SK-N-SH (cell line): Measurements from ENCODE around the gene KRTAP10-5. TPM values are rescaled to one million over a fixed set of nuclear protein-coding genes. Genes with fewer than 3 reads are reported as not detected.

Experiments used
- CTCF ChIA-PET: fragments of 300-600, 350-600 bp; formaldehyde crosslinking; extraction: SDS; loops from one replicate; lab custom pipeline; 2021; lab: Yijun Ruan, JAX
- POLR2A ChIA-PET: fragments of 350-600 bp; sonication (Branson Sonifier 250); formaldehyde crosslinking; extraction: SDS; loops from one replicate; lab custom pipeline; 2020; ENCODE audit warnings: antibody characterized with exemption, inconsistent platforms; lab: Yijun Ruan, JAX
- DNase-seq: peaks from one replicate; pipeline ENCODE4 v3.0.0; 2012
- H2AFZ ChIP-seq: fragments of 200-600 bp; sonication (generic); 2 replicates; pipeline ENCODE4 v1.8.1; 2016; ENCODE audit warnings: antibody characterized with exemption, mild to moderate bottlenecking, low read depth
- H3F3A ChIP-seq: fragments of 200-600 bp; sonication (generic); replicated peaks from 2 replicates; pipeline ENCODE3; 2016; ENCODE audit warnings: antibody characterized with exemption, mild to moderate bottlenecking; ENCODE audit not compliant: insufficient read depth
- H3K27ac ChIP-seq, 2 experiments: fragments of 200-500 bp in 1 of 2; fragments of 200-600 bp in 1 of 2; sonication (Bioruptor generic) in 1 of 2; sonication (generic), shearing (Covaris generic) in 1 of 2; 2 replicates each; pipeline versions ENCODE4 v1.5.1 to v1.6.1; 2014 to 2016; ENCODE audit warnings: low read depth in 2 of 2, inconsistent platforms in 1 of 2, low read length in 1 of 2, mild to moderate bottlenecking in 1 of 2, mixed read lengths in 1 of 2
- H3K27me3 ChIP-seq: fragments of 200-600 bp; sonication (generic), shearing (Covaris generic); 2 replicates; pipeline ENCODE4 v1.6.1; 2016; ENCODE audit warnings: mixed run types; ENCODE audit not compliant: insufficient read depth
- H3K36me3 ChIP-seq, 2 experiments: fragments of 200-500 bp in 1 of 2; fragments of 200-600 bp in 1 of 2; sonication (Bioruptor generic) in 1 of 2; sonication (generic) in 1 of 2; replicated peaks in 1 of 2; 2 replicates each; pipeline versions ENCODE3 to v1.5.1; 2014 to 2016; ENCODE audit warnings: low read length in 1 of 2, mild to moderate bottlenecking in 1 of 2; ENCODE audit not compliant: insufficient read depth in 2 of 2, control insufficient read depth in 1 of 2
- H3K4me1 ChIP-seq, 2 experiments: fragments of 200-500 bp in 1 of 2; fragments of 200-600 bp in 1 of 2; sonication (Bioruptor generic) in 1 of 2; sonication (generic), shearing (Covaris generic) in 1 of 2; 2 replicates each; pipeline versions ENCODE4 v1.5.1 to v1.6.1; 2014 to 2016; ENCODE audit warnings: low read depth in 1 of 2, low read length in 1 of 2, mixed run types in 1 of 2; ENCODE audit not compliant: insufficient read depth in 2 of 2, control insufficient read depth in 1 of 2
- H3K4me2 ChIP-seq: fragments of 200-600 bp; sonication (generic), shearing (Covaris generic); 2 replicates; pipeline ENCODE4 v1.6.1; 2017; ENCODE audit warnings: mixed run types
- H3K4me3 ChIP-seq, 2 experiments: fragments of 200-500 bp in 1 of 2; fragments of 200-600 bp in 1 of 2; sonication (Bioruptor generic) in 1 of 2; sonication (generic), shearing (Covaris generic) in 1 of 2; 2 replicates each; pipeline versions ENCODE4 v1.5.1 to v1.8.1; 2014 to 2016; ENCODE audit warnings: low read depth in 2 of 2, inconsistent platforms in 1 of 2, low read length in 1 of 2, mild to moderate bottlenecking in 1 of 2, mixed read lengths in 1 of 2, moderate library complexity in 1 of 2
- H3K79me2 ChIP-seq: fragments of 200-600 bp; sonication (generic); 2 replicates; pipeline ENCODE4 v1.8.1; 2017; ENCODE audit warnings: mild to moderate bottlenecking; ENCODE audit not compliant: insufficient read depth
- H3K9ac ChIP-seq: fragments of 200-600 bp; sonication (generic); 2 replicates; pipeline ENCODE4 v1.6.1; 2017; ENCODE audit warnings: mixed run types
- H3K9me2 ChIP-seq: fragments of 200-600 bp; sonication (generic); 2 replicates; pipeline ENCODE4 v1.6.1; 2017; ENCODE audit warnings: mixed run types
- H3K9me3 ChIP-seq: fragments of 200-600 bp; sonication (generic); 2 replicates; pipeline ENCODE4 v1.6.1; 2017; ENCODE audit warnings: mixed run types, mild to moderate bottlenecking, moderate library complexity
- H4K20me1 ChIP-seq: fragments of 200-600 bp; sonication (generic); 2 replicates; pipeline ENCODE4 v1.6.1; 2017; ENCODE audit warnings: mild to moderate bottlenecking, mixed run types; ENCODE audit not compliant: insufficient read depth
- ELF1 ChIP-seq: IDR thresholded peaks from 2 replicates; pipeline ENCODE4 v1.4.0; 2012
- EP300 ChIP-seq, 2 experiments: IDR thresholded peaks; 2 replicates each; pipeline versions ENCODE4 v1.4.0 to v1.6.1; 2012; ENCODE audit warnings: borderline replicate concordance in 1 of 2, low read depth in 1 of 2, low read length in 1 of 2
- FOSL2 ChIP-seq: IDR thresholded peaks from 2 replicates; pipeline ENCODE4 v1.4.0; 2012; ENCODE audit warnings: low read depth, mild to moderate bottlenecking, moderate library complexity, borderline replicate concordance
- FOXJ3 ChIP-seq: sonication (generic); formaldehyde crosslinking; IDR thresholded peaks from 2 replicates; pipeline ENCODE4 v1.5.1; 2020; ENCODE audit warnings: mild to moderate bottlenecking, missing genetic modification reagents
- FOXM1 ChIP-seq: IDR thresholded peaks from 2 replicates; pipeline ENCODE4 v1.4.0; 2012; ENCODE audit warnings: low read depth, mild to moderate bottlenecking
- GATA2 ChIP-seq: sonication (generic); formaldehyde crosslinking; IDR thresholded peaks from 2 replicates; pipeline ENCODE4 v1.5.0; 2020; ENCODE audit warnings: mild to moderate bottlenecking, missing genetic modification reagents
- MXI1 ChIP-seq: IDR thresholded peaks from 2 replicates; pipeline ENCODE4 v1.6.1; 2012; ENCODE audit warnings: mild to moderate bottlenecking, low read depth, low read length, improper control_type of control experiment
- NRF1 ChIP-seq: IDR thresholded peaks from 2 replicates; pipeline ENCODE4 v1.6.1; 2012; ENCODE audit warnings: low read depth, mild to moderate bottlenecking, low read length
- RFX5 ChIP-seq: IDR thresholded peaks from 2 replicates; pipeline ENCODE4 v1.6.1; 2012; ENCODE audit warnings: mild to moderate bottlenecking, improper control_type of control experiment, low read length
- RXRA ChIP-seq: IDR thresholded peaks from 2 replicates; pipeline ENCODE4 v1.4.0; 2012; ENCODE audit warnings: low read depth, mild to moderate bottlenecking, borderline replicate concordance
- SIN3A ChIP-seq: IDR thresholded peaks from 2 replicates; pipeline ENCODE4 v1.6.1; 2012; ENCODE audit warnings: low read depth, mild to moderate bottlenecking, low read length, moderate library complexity, borderline replicate concordance
- SMC3 ChIP-seq: IDR thresholded peaks from 2 replicates; pipeline ENCODE4 v1.6.1; 2012; ENCODE audit warnings: low read depth, low read length, improper control_type of control experiment
- TAF1 ChIP-seq: IDR thresholded peaks from 2 replicates; pipeline ENCODE4 v1.6.1; 2012; ENCODE audit warnings: low read depth, mild to moderate bottlenecking, low read length, moderate library complexity, borderline replicate concordance
- TEAD4 ChIP-seq: IDR thresholded peaks from 2 replicates; pipeline ENCODE4 v1.4.0; 2012; ENCODE audit warnings: mild to moderate bottlenecking, borderline replicate concordance; ENCODE audit not compliant: insufficient read depth
- WGBS: methylation state at CpG from one replicate; pipeline ENCODE4 v1.1.6; 2017; ENCODE audit warnings: low lambda C conversion rate; 5-methylcytosine and 5-hydroxymethylcytosine counted together
- polyA plus RNA-seq, 3 experiments: library from polyadenylated mRNA; depleted of rRNA; stranded (reverse); fragments of >200 nt; gene quantifications; 2 replicates each; pipeline ENCODE4 v1.2.3, GENCODE V29; 2012
- TF ChIP-seq, protein P1 (sequence below): fragments of 200-600 bp; sonication (generic); IDR thresholded peaks from 2 replicates; pipeline ENCODE4 v1.6.1; 2017; ENCODE audit warnings: antibody characterized with exemption, mild to moderate bottlenecking, moderate library complexity
- TF ChIP-seq, protein P2 (sequence below): IDR thresholded peaks from 2 replicates; pipeline ENCODE4 v1.4.0; 2012; ENCODE audit warnings: low read depth
- TF ChIP-seq, protein P3 (sequence below): IDR thresholded peaks from 2 replicates; pipeline ENCODE4 v1.4.0; 2012; ENCODE audit warnings: low read depth, borderline replicate concordance
- TF ChIP-seq, protein P4 (sequence below): fragments of 150-350 bp; IDR thresholded peaks from 2 replicates; pipeline ENCODE4 v1.6.1; 2017; ENCODE audit warnings: antibody characterized with exemption, low read length, low read depth, borderline replicate concordance
- TF ChIP-seq, protein P5 (sequence below): IDR thresholded peaks from 2 replicates; pipeline ENCODE4; 2012

The KRTAP10-5 gene
- polyA plus RNA-seq, 1 of the 3 experiments (the other 2 are of a cell fraction) = not detected

DNA sequence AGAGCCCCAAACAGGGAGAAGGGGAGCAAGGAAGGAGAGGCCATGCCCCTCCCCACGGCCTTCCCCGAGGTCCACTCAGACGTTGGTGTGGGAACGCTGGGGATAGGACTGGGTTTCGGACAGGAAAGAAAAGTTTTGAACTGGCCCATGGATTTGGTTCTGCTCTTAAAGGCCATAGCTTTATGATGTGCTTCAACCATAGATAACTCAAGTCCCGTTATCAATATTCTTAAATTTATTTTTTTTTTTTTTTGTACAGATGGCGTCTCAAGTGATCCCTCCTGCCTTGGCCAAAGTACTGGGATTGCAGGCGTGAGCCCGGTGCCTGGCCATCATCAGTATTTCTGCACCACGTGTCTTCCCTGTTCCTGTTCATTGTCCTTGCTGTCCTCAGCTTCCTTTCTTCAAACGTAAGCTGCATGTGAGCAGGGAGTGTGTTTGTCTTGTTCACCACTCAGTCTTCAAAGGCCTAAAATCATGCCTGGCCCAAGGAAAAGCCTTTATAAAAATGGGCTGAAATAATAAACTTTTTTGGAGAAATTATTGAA lies 39.6 kb downstream of the KRTAP10-5 start:
- H3K9me3 ChIP-seq = no peaks in the 10 kb centered on the region
- no peaks in the 10 kb centered on the region for H3K9me2 ChIP-seq
- TF ChIP-seq, protein P1, sequence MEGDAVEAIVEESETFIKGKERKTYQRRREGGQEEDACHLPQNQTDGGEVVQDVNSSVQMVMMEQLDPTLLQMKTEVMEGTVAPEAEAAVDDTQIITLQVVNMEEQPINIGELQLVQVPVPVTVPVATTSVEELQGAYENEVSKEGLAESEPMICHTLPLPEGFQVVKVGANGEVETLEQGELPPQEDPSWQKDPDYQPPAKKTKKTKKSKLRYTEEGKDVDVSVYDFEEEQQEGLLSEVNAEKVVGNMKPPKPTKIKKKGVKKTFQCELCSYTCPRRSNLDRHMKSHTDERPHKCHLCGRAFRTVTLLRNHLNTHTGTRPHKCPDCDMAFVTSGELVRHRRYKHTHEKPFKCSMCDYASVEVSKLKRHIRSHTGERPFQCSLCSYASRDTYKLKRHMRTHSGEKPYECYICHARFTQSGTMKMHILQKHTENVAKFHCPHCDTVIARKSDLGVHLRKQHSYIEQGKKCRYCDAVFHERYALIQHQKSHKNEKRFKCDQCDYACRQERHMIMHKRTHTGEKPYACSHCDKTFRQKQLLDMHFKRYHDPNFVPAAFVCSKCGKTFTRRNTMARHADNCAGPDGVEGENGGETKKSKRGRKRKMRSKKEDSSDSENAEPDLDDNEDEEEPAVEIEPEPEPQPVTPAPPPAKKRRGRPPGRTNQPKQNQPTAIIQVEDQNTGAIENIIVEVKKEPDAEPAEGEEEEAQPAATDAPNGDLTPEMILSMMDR = no peak
- TF ChIP-seq ELF1 (no peak), RXRA (no peak), NRF1 (no peak), SIN3A (no peak), FOXJ3 (no peak), TAF1 (no peak), TEAD4 (no peak), MXI1 (no peak), FOSL2 (no peak), EP300 (IDR thresholded peaks at IDR 0.05; ENCODE audit: borderline replicate concordance in 1 of 2, low read depth in 1 of 2, low read length in 1 of 2) (no peak), SMC3 (no peak), RFX5 (no peak), FOXM1 (no peak), GATA2 (no peak)
- TF ChIP-seq, protein P2, sequence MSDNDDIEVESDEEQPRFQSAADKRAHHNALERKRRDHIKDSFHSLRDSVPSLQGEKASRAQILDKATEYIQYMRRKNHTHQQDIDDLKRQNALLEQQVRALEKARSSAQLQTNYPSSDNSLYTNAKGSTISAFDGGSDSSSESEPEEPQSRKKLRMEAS = no peak
- TF ChIP-seq, protein P3, sequence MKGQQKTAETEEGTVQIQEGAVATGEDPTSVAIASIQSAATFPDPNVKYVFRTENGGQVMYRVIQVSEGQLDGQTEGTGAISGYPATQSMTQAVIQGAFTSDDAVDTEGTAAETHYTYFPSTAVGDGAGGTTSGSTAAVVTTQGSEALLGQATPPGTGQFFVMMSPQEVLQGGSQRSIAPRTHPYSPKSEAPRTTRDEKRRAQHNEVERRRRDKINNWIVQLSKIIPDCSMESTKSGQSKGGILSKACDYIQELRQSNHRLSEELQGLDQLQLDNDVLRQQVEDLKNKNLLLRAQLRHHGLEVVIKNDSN = no peak
- TF ChIP-seq, protein P4, sequence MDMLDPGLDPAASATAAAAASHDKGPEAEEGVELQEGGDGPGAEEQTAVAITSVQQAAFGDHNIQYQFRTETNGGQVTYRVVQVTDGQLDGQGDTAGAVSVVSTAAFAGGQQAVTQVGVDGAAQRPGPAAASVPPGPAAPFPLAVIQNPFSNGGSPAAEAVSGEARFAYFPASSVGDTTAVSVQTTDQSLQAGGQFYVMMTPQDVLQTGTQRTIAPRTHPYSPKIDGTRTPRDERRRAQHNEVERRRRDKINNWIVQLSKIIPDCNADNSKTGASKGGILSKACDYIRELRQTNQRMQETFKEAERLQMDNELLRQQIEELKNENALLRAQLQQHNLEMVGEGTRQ = no peak
- TF ChIP-seq, protein P5, sequence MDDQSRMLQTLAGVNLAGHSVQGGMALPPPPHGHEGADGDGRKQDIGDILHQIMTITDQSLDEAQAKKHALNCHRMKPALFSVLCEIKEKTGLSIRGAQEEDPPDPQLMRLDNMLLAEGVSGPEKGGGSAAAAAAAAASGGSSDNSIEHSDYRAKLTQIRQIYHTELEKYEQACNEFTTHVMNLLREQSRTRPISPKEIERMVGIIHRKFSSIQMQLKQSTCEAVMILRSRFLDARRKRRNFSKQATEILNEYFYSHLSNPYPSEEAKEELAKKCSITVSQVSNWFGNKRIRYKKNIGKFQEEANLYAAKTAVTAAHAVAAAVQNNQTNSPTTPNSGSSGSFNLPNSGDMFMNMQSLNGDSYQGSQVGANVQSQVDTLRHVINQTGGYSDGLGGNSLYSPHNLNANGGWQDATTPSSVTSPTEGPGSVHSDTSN = no peak
- TF ChIP-seq, all 33 proteins: peak for 0
- Histone ChIP-seq H3K79me2 (no peaks in the 10 kb centered on the region), H3F3A (no peaks in the 10 kb centered on the region), H4K20me1 (no peaks in the 10 kb centered on the region), H3K4me3 (no peak overlapping the region), H3K4me1 (no peaks in the 10 kb centered on the region), H3K27me3 (peaks cover 17% of the 10 kb centered on the region; the same call in 1 of the 2 replicates), H3K4me2 (no peak overlapping the region), H3K27ac (no peak overlapping the region), H3K9ac (no peak overlapping the region), H3K36me3 (no peaks in the 10 kb centered on the region), H2AFZ (no peak overlapping the region)
- POLR2A ChIA-PET = no interaction called here
- CTCF ChIA-PET = no interaction called here
- no peak for DNase-seq
- 12% methylated on average over 11 of the region's 11 CpGs for WGBS
